Measurements from ENCODE around the gene SPPL3. TPM values are rescaled to one million over a fixed set of nuclear protein-coding genes. Genes with fewer than 3 reads are reported as not detected.
A peak's percentile ranks its signal among the peaks of the same experiment; 100 is the strongest.

The SPPL3 gene
- total RNA-seq, 1 donor from 2014 or later: 43.0 TPM

- peak; percentile 97 for DNase-seq (ENCODE audit: low spot score)
Observed at GRCh38 chr12:120725659-120726509, 178.3 kb downstream of the SPPL3 start, which contains the start of gene ACADS. Gene ACADS (plus strand): TSS chr12:120725826. CDS start chr12:120725886, 60 bp downstream.

GRCh38 chr12:120725151-120725658, 179.0 kb downstream of the SPPL3 start:
- DNase-seq (ENCODE audit: low spot score): no peak

GRCh38 chr12:120724720-120725119, 179.4 kb downstream of the SPPL3 start:
- no peak for DNase-seq (ENCODE audit: low spot score)

- no peak for DNase-seq (ENCODE audit: low spot score)
Observed at GRCh38 chr12:120722784-120723183, 181.4 kb downstream of the SPPL3 start.

GRCh38 chr12:120721866-120722265, 182.3 kb downstream of the SPPL3 start:
- DNase-seq (ENCODE audit: low spot score): no peak

- no peak for DNase-seq (ENCODE audit: low spot score)
Observed at GRCh38 chr12:120720987-120721801, 183.0 kb downstream of the SPPL3 start.

- DNase-seq (ENCODE audit: low spot score): no peak
Observed at GRCh38 chr12:120720234-120720986, 183.7 kb downstream of the SPPL3 start.

GRCh38 chr12:120719496-120720233, 184.5 kb downstream of the SPPL3 start:
- no peak for DNase-seq (ENCODE audit: low spot score)

- DNase-seq (ENCODE audit: low spot score): no peak
Observed at GRCh38 chr12:120719072-120719471, 185.1 kb downstream of the SPPL3 start.

- no peak for DNase-seq (ENCODE audit: low spot score)
Observed at GRCh38 chr12:120718055-120718454, 186.1 kb downstream of the SPPL3 start.

GRCh38 chr12:120713861-120714482, 190.2 kb downstream of the SPPL3 start:
- no peak for DNase-seq (ENCODE audit: low spot score)

- no peak for DNase-seq (ENCODE audit: low spot score)
Observed at GRCh38 chr12:120712610-120713009, 191.5 kb downstream of the SPPL3 start.

Other genes starting within 250 kb of the SPPL3 start
- gene MLEC, start 217.2 kb downstream of the SPPL3 start, total RNA-seq: 154 TPM
- 20.4 TPM for gene UNC119B, start 193.9 kb downstream of the SPPL3 start, total RNA-seq
- gene ACADS, start 178.5 kb downstream of the SPPL3 start, total RNA-seq: 66.9 TPM
- gene HNF1A, start 74.2 kb upstream of the SPPL3 start, total RNA-seq: not detected
- 20.5 TPM for gene C12orf43, start 112.1 kb upstream of the SPPL3 start, total RNA-seq
- gene OASL, start 134.9 kb upstream of the SPPL3 start, total RNA-seq: 8.1 TPM
- gene P2RX7, start 228.5 kb upstream of the SPPL3 start, total RNA-seq: 4.7 TPM